ENCODE measurements around the gene FZD2. TPM values are rescaled to one million over a fixed set of nuclear protein-coding genes. Genes with fewer than 3 reads are reported as not detected.

Gene FZD2
- total RNA-seq, 1 donor from 2014 or later, result 0.57 TPM

DNA sequence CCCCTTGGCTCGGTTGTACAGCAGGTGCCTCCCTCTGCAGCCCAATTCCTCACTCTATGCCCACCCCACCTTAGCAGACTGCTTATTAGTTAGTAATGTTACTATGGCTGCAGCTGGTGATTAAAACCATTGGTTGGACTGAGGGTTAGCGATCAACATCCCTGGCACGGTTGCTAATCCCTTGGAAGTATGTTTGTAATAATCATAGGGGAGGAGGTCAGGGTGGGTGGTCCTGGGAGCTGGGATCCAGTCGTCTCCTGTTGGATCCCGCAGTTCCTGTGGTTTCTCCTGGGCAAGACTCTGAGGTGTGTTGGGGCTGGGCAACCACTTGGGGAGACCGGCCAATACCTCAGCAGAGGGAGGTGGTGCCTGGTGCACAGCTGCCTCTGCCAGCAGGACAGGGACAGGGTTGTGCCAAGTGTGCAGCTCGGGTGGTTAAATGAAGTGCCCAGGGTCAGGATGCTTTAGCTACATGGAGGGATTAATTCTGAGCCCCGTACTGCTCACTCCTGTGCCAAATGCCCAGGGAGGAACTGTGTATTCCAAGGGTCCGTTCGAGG is 38.0 kb downstream of the FZD2 start:
- DNase-seq (ENCODE audit: low spot score), result no peak

DNA sequence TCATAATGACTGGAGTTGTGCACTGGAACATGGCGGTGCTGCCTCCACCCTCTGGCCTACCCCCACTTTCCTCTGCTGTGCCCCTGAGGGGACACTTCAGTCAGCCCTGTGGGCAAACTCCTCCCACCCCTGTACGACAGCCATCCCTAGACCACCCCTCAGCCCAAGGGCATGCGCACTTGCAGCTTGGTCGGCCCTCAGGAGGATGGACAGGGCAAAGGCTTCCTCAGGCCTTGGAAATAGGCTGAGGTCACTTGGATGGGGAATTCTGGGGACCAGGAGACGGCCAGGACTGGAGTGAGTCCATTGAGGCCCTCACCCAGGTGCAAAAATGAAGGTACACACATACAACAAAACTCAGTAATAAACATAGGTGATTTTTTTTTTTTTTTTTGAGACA is 41.0 kb downstream of the FZD2 start:
- no peak overlapping the region for H3K4me3 Mint-ChIP-seq (ENCODE audit: low read depth)
- no peaks in the 10 kb centered on the region for H3K9me3 Mint-ChIP-seq
- peaks cover 11% of the 10 kb centered on the region for H3K27me3 Mint-ChIP-seq (ENCODE audit: low read depth)
- H3K36me3 Mint-ChIP-seq (ENCODE audit: low read depth), result no peaks in the 10 kb centered on the region
- no peaks in the 10 kb centered on the region for H3K4me1 Mint-ChIP-seq (ENCODE audit: low read depth)
- no peak for DNase-seq (ENCODE audit: low spot score)
- H3K27ac Mint-ChIP-seq, result no peak overlapping the region
- intact Hi-C loops (cut with micrococcal nuclease), result no loop called here

More for the DNA sequence above, 38.0 kb downstream of the FZD2 start:
- Mint-ChIP-seq H3K27ac (no peak overlapping the region), H3K9me3 (no peaks in the 10 kb centered on the region), H3K4me1 (ENCODE audit: low read depth) (no peaks in the 10 kb centered on the region), H3K27me3 (ENCODE audit: low read depth) (peaks cover 4% of the 10 kb centered on the region), H3K4me3 (ENCODE audit: low read depth) (no peak overlapping the region), H3K36me3 (ENCODE audit: low read depth) (no peaks in the 10 kb centered on the region)
- intact Hi-C loops (cut with micrococcal nuclease), result no loop called here

DNA sequence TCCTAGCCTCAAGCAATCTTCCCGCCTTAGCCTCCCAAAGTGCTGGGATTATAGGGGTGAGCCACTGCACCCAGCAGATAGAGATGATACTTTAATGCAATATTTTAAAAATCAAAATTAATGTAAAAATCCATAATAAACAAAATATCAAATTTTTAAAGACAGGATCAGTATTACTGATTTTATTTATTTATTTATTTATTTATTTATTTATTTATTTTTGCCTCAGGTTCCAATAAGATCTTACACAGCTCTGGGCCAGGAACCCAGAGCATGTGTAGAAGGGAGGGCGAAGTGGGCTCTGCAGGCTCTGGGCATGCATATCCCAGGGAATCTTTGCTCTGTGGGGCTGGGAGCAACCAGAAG is 41.6 kb downstream of the FZD2 start:
- no peaks in the 10 kb centered on the region for H3K36me3 Mint-ChIP-seq (ENCODE audit: low read depth)

DNA sequence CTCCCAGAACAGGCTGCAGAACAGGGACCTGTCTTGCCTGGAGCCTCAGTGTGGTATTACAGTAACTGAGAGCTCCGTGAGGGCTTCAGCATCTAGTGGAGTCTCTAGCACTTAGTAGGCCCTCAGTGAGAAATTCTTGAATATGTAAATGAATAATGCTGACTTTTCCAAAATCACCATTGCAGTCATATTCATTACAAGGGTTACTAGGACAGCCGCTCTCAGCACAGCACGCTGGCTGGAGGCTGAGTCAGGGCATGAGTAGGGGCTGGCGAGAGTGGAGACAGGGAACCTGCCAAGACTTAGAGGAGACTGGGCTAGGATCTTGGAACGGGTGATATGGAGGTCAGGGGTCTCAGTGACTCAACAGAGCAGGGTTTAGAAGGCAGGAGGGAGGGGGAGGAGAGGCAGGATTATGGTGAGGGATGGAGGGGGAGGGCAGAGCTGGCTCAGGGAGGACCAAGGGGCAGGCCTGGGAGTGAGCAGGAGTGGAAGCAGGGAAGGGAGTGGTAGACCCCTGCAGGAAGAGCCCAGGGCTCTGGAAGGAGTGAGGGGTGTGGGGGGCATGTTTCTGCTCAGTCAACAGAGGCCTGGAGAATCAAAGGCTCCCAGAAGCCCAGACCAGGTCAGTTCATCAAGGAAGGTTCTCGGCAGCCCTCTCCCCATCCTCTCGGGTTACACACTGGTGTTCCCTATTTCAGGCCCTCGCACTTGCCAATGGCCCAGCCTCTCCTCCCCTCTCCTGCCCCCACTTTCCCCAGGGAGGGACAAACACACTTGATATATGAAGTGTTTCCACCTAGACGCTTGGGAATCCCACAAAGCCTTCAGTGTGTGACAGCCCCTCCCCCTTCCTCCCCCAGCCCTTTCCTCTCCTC is 42.3 kb downstream of the FZD2 start:
- Mint-ChIP-seq H3K27ac (no peak overlapping the region), H3K4me3 (ENCODE audit: low read depth) (no peak overlapping the region), H3K4me1 (ENCODE audit: low read depth) (no peaks in the 10 kb centered on the region), H3K9me3 (no peaks in the 10 kb centered on the region), H3K36me3 (ENCODE audit: low read depth) (no peaks in the 10 kb centered on the region), H3K27me3 (ENCODE audit: low read depth) (peaks cover 11% of the 10 kb centered on the region)
- intact Hi-C loops (cut with micrococcal nuclease), result no loop called here
- DNase-seq (ENCODE audit: low spot score), result no peak

More for the DNA sequence above, 41.6 kb downstream of the FZD2 start:
- no peak for DNase-seq (ENCODE audit: low spot score)
- H3K9me3 Mint-ChIP-seq, result no peaks in the 10 kb centered on the region
- H3K27me3 Mint-ChIP-seq (ENCODE audit: low read depth), result peaks cover 11% of the 10 kb centered on the region
- intact Hi-C loops (cut with micrococcal nuclease), result no loop called here
- no peak overlapping the region for H3K27ac Mint-ChIP-seq
- H3K4me3 Mint-ChIP-seq (ENCODE audit: low read depth), result no peak overlapping the region
- H3K4me1 Mint-ChIP-seq (ENCODE audit: low read depth), result no peaks in the 10 kb centered on the region

DNA sequence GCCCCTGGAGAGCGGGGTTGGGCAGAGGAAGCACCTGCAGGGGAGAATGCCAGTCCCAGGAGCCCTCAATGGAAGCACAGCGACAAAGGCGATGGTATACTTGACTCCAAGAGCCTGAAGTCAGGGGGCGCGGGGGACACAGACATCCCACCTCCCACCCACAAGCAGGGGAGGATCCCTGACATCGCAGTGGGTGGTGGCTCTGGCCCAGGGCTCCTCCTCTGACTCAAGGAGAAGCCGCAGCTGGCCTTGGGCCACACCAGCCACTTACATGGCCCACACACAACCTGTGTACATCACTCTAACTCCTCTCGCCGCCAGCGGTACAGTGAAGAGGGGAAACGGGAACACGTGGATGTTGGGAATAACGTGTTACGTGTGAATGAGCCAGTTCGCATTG is 44.3 kb downstream of the FZD2 start:
- H3K4me1 Mint-ChIP-seq (ENCODE audit: low read depth), result no peaks in the 10 kb centered on the region
- intact Hi-C loops (cut with micrococcal nuclease), result no loop called here
- H3K4me3 Mint-ChIP-seq (ENCODE audit: low read depth), result no peak overlapping the region

DNA sequence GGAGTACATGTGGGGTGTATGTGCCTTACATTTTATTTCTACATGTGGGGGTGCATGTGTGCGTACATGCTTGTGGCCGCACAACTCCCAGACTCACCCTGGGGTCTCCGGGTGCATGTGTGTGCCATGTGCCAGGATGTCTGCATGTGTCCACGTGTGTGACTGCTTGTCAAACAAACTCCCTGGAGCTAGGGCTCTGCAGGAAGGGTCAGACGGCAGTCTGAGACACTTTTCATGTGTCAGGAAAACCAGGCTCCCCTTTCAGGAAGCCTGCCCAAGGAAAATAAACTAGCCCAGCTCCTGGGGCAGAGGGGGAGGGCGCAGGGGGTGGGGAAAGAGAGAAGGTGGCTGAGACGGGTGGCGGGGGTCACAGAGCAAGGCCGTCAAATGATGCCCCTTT is 44.7 kb downstream of the FZD2 start:
- Mint-ChIP-seq H3K27me3 (ENCODE audit: low read depth) (peaks cover 11% of the 10 kb centered on the region), H3K9me3 (no peaks in the 10 kb centered on the region), H3K4me1 (ENCODE audit: low read depth) (no peaks in the 10 kb centered on the region), H3K27ac (no peak overlapping the region), H3K4me3 (ENCODE audit: low read depth) (no peak overlapping the region), H3K36me3 (ENCODE audit: low read depth) (no peaks in the 10 kb centered on the region)
- intact Hi-C loops (cut with micrococcal nuclease), result no loop called here
- no peak for DNase-seq (ENCODE audit: low spot score)

More for the DNA sequence above, 44.3 kb downstream of the FZD2 start:
- no peaks in the 10 kb centered on the region for H3K9me3 Mint-ChIP-seq
- no peak for DNase-seq (ENCODE audit: low spot score)
- no peaks in the 10 kb centered on the region for H3K36me3 Mint-ChIP-seq (ENCODE audit: low read depth)
- no peak overlapping the region for H3K27ac Mint-ChIP-seq
- H3K27me3 Mint-ChIP-seq (ENCODE audit: low read depth), result peaks cover 11% of the 10 kb centered on the region

DNA sequence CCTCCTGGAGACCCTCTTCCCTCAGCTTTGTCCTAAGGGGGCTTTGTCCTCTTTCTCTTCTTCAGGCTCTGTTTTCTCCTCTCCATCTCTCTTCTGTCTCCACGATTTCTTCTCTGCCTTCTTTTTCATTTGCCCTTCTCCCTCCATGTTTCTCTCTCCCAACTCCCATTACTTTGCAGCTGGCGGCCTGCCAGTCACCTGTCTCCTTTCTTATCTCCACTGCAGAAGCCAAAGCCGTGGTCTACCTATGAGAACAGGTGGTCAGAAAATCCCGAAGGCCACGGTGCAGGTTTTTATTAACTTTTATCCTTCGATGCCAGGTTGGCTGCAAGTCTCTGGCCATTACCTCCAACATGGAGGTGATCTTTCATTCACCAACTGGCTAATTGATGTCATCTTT is 45.1 kb downstream of the FZD2 start:
- H3K36me3 Mint-ChIP-seq (ENCODE audit: low read depth), result no peaks in the 10 kb centered on the region
- no peaks in the 10 kb centered on the region for H3K9me3 Mint-ChIP-seq
- H3K4me3 Mint-ChIP-seq (ENCODE audit: low read depth), result no peak overlapping the region
- peaks cover 10% of the 10 kb centered on the region for H3K27me3 Mint-ChIP-seq (ENCODE audit: low read depth)
- no peak for DNase-seq (ENCODE audit: low spot score)
- H3K27ac Mint-ChIP-seq, result no peak overlapping the region
- intact Hi-C loops (cut with micrococcal nuclease), result no loop called here
- no peaks in the 10 kb centered on the region for H3K4me1 Mint-ChIP-seq (ENCODE audit: low read depth)

DNA sequence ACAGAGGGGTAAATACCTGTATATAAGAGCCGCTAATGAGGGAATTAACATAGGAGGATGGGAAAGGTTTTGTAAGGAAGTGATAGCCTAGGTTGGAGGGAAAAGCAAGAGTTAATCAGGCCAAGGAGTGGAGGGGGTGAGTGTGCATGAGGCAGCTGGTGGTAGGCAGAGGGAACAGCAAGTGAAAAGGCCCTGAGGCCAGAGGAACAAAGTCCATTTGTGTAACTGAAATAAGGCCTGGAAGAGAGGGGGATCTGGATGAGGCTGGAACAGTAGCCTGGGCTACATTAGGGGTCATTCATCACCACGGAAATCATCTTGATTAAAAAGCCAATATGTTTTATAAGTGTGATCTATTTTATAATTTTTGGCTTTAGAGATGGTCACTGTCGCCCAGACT is 45.7 kb downstream of the FZD2 start:
- Mint-ChIP-seq H3K9me3 (no peaks in the 10 kb centered on the region), H3K4me3 (ENCODE audit: low read depth) (no peak overlapping the region), H3K27ac (no peak overlapping the region), H3K36me3 (ENCODE audit: low read depth) (no peaks in the 10 kb centered on the region), H3K27me3 (ENCODE audit: low read depth) (peaks cover 7% of the 10 kb centered on the region), H3K4me1 (ENCODE audit: low read depth) (no peaks in the 10 kb centered on the region)
- DNase-seq (ENCODE audit: low spot score), result no peak
- intact Hi-C loops (cut with micrococcal nuclease), result no loop called here

DNA sequence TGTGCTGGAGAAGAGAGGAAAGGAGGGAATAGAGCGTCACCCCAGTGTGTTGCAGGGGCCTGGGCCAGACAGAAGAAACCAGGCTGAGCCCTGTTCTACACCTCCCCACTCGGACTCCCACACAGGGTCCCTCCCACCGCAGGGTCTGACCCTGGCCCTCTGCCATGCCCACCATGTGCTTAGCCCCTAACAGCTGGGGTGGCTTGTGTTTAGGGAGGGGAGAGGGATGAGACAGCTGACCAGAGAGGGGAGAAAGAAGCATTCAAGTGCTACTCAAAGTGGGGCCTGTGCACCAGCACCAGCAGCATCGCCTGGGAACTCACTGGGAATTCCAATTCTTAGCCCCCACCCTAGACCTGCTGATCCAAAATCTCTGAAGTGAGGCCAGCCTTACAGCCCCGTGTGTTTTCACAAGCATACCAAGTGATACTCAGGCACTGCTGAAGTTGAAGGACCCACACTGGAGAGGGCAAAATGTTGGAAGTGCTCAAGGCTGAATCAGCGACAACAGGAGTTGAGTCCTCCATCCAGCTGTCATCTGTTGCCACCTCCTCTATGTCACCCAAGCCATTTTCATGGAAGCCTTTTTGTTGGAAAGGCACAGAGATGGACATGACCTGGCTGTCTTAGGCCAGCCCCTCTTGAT is 47.0 kb downstream of the FZD2 start:
- no peak for DNase-seq (ENCODE audit: low spot score)
- intact Hi-C loops (cut with micrococcal nuclease), result no loop called here
- H3K4me1 Mint-ChIP-seq (ENCODE audit: low read depth), result no peaks in the 10 kb centered on the region
- no peaks in the 10 kb centered on the region for H3K9me3 Mint-ChIP-seq
- H3K36me3 Mint-ChIP-seq (ENCODE audit: low read depth), result no peaks in the 10 kb centered on the region
- H3K27ac Mint-ChIP-seq, result no peak overlapping the region
- peaks cover 7% of the 10 kb centered on the region for H3K27me3 Mint-ChIP-seq (ENCODE audit: low read depth)
- no peak overlapping the region for H3K4me3 Mint-ChIP-seq (ENCODE audit: low read depth)

DNA sequence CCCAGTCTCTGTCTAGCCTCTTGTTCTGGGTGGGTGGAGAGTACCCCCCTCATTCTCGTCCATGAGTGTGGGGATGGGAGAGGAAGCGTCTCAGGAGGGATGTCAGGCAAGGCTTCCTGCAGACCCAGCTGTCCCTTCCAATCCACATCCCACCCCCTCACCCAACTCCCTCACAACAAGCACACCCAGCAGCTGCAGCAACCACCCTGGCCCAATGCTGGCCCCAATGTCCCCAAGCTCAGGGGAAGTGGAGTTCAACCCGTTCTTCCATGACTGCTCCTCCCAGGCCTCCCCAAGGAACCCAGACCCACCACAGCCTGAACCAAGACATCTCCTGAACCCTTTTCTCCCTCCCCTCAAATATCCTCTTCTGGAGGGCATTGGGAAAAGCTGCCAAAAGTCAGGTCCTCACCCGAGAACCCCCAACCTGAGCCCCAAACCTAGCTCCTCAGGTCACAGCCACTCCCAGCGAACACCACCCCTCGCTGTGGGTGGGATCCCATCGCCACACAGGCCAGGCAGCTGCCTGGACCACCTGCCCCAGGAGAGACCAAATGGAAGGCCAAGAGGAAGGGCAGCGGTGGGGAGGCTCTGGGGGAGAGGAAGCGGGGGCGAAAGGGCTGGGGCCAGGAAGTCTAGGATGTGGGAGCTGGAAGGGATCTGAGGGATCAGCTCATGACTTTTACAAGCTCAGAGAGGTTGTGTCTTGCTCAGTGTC is 47.6 kb downstream of the FZD2 start:
- no peak for DNase-seq (ENCODE audit: low spot score)
- no peaks in the 10 kb centered on the region for H3K4me1 Mint-ChIP-seq (ENCODE audit: low read depth)
- no peak overlapping the region for H3K27ac Mint-ChIP-seq
- intact Hi-C loops (cut with micrococcal nuclease), result no loop called here
- peaks cover 7% of the 10 kb centered on the region for H3K27me3 Mint-ChIP-seq (ENCODE audit: low read depth)
- no peaks in the 10 kb centered on the region for H3K36me3 Mint-ChIP-seq (ENCODE audit: low read depth)
- no peaks in the 10 kb centered on the region for H3K9me3 Mint-ChIP-seq
- H3K4me3 Mint-ChIP-seq (ENCODE audit: low read depth), result no peak overlapping the region

DNA sequence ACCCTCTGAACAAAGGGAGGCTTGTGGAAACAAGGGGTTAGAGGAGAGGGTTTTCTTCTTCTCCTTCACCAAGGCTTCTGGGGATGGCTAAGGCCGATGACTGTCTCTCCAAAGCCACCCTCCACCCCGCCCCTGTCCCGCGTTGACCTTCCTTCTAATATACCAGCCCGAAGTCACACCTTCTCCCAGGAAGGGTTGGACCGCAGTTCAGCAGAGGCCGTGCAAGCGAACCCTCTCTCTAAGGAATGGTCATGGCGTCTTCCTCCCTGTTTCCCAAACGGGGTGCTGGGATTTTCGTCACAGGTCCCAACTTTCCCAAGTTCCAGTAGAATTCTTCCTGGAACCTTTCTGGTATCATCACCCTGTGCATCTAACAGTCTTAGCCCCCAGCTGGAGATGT is 49.4 kb downstream of the FZD2 start:
- Mint-ChIP-seq H3K4me3 (ENCODE audit: low read depth) (no peak overlapping the region), H3K36me3 (ENCODE audit: low read depth) (no peaks in the 10 kb centered on the region), H3K4me1 (ENCODE audit: low read depth) (no peaks in the 10 kb centered on the region), H3K27me3 (ENCODE audit: low read depth) (peaks cover 7% of the 10 kb centered on the region), H3K9me3 (no peaks in the 10 kb centered on the region), H3K27ac (no peak overlapping the region)
- intact Hi-C loops (cut with micrococcal nuclease), result no loop called here
- DNase-seq (ENCODE audit: low spot score), result no peak

DNA sequence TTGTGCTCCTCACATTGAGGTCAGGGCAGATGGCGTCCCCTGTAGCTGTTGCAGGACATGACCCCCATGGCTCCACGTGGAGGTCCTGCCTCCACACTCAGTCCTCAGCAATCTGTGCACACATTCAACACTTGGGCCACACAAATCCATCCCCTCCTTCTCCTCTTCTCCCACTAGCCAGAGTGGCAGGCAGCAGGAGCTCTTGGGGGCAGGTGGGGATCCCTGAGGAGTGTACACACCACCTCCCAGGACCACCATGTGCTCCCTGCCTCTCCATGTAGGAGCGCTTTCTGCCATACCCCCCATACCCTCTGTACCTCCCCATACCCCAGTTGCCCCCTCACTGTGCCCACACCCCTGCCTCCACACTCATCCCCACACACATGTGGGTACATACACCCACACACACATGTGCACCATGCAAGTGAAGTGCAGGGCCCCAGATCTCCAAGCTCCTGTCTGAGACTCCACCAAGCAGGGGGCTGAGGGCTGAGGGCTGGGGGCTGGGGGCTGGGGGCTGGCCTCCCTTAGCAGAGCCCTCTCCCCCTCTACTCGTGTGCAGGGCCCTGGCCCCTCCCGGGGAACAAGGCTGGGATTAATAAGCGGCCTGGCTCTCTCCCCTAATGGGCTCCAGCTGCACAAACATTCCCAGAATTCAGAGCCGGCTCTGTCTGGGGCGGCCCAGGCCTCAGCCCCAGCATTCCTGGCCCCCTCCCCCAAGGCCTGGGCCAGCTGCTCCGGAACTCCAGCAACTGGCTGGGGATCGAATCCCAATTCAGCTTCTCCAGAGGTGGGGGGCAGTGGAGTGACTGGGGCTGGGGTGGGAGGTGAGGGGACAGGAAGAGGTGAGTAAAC is 50.8 kb downstream of the FZD2 start:
- Mint-ChIP-seq H3K4me1 (ENCODE audit: low read depth) (no peaks in the 10 kb centered on the region), H3K36me3 (ENCODE audit: low read depth) (no peaks in the 10 kb centered on the region), H3K4me3 (ENCODE audit: low read depth) (no peak overlapping the region), H3K9me3 (no peaks in the 10 kb centered on the region), H3K27ac (no peak overlapping the region), H3K27me3 (ENCODE audit: low read depth) (no peaks in the 10 kb centered on the region)
- intact Hi-C loops (cut with micrococcal nuclease), result no loop called here
- no peak for DNase-seq (ENCODE audit: low spot score)

Data from activated T-helper 2 cell treated with anti-CD3 and anti-CD28 coated beads, Interferon-gamma antibody, Interleukin-2, Interleukin-4, amounts not matched to agents 10 μg/mL and 5 μg/mL and 100 μg/mL, durations not matched to agents 14 hours and 24 hours and 36 hours (primary cell).